Measurements from ENCODE around the gene MOK.

GRCh38 chr14:102239231-102239630, 65.7 kb downstream of the MOK start:
- TF ChIP-seq EP300 (IDR thresholded peaks at IDR 0.05) (no peak), CTCF (IDR thresholded peaks at IDR 0.05) (no peak), POLR2A (IDR thresholded peaks at IDR 0.05) (no peak)

All from tibial nerve (tissue), 4 donors.